ENCODE results near the gene TTC7B.

Gene TTC7B

GRCh38 chr14:90773196-90773486 is 43.1 kb downstream of the TTC7B start:
- no peak for FAIRE-seq

GRCh38 chr14:90767899-90768298 is 48.3 kb downstream of the TTC7B start:
- FAIRE-seq: no peak

- FAIRE-seq: no peak
Observed at GRCh38 chr14:90760591-90761316, 55.5 kb downstream of the TTC7B start.

GRCh38 chr14:90760078-90760444 is 56.2 kb downstream of the TTC7B start:
- FAIRE-seq: no peak

- FAIRE-seq: no peak
Observed at GRCh38 chr14:90759370-90760077, 56.7 kb downstream of the TTC7B start.

- FAIRE-seq: no peak
Observed at GRCh38 chr14:90758959-90759358, 57.3 kb downstream of the TTC7B start.

GRCh38 chr14:90758028-90758889 is 58.0 kb downstream of the TTC7B start:
- no peak for FAIRE-seq

- FAIRE-seq: no peak
Observed at GRCh38 chr14:90757452-90757851, 58.8 kb downstream of the TTC7B start.

GRCh38 chr14:90756755-90757345 is 59.4 kb downstream of the TTC7B start:
- no peak for FAIRE-seq

- no peak for FAIRE-seq
Observed at GRCh38 chr14:90755661-90756304, 60.4 kb downstream of the TTC7B start.

GRCh38 chr14:90753456-90754005 is 62.7 kb downstream of the TTC7B start:
- no peak for FAIRE-seq

GRCh38 chr14:90750701-90751100 is 65.5 kb downstream of the TTC7B start:
- no peak for FAIRE-seq

- no peak for FAIRE-seq
Observed at GRCh38 chr14:90750191-90750590, 66.0 kb downstream of the TTC7B start.

GRCh38 chr14:90747909-90748308 is 68.3 kb downstream of the TTC7B start:
- peak; percentile 57 for FAIRE-seq

- FAIRE-seq: no peak
Observed at GRCh38 chr14:90743826-90744225, 72.4 kb downstream of the TTC7B start.

- FAIRE-seq: no peak
Observed at GRCh38 chr14:90743425-90743824, 72.8 kb downstream of the TTC7B start.

- FAIRE-seq: no peak
Observed at GRCh38 chr14:90742729-90743128, 73.5 kb downstream of the TTC7B start.

- FAIRE-seq: no peak
Observed at GRCh38 chr14:90742252-90742651, 74.0 kb downstream of the TTC7B start.

- no peak for FAIRE-seq
Observed at GRCh38 chr14:90741682-90741946, 74.6 kb downstream of the TTC7B start.

GRCh38 chr14:90740946-90741681 is 75.1 kb downstream of the TTC7B start:
- FAIRE-seq: no peak

GRCh38 chr14:90740081-90740480 is 76.1 kb downstream of the TTC7B start:
- FAIRE-seq: no peak

Measured in endometrium (tissue), 2 donors.